Stimulated activated CD8-positive, alpha-beta memory T cell treated with anti-CD3 and anti-CD28 coated beads, Interleukin-2, amount 100 ng/mL, for 48 hours (primary cell): ENCODE data around the gene STK39.
"Not testable (repeated sequence)": the region's sequence is repeated elsewhere in the genome, so short reads cannot be mapped to it uniquely, and the experiment has no call there.

ENCODE experiments used
- DNase-seq, 2 donors: peaks; one replicate each; pipeline ENCODE4 v3.0.0-alpha.2; 2020; ENCODE audit warnings: low read depth in 2 of 2

STK39 gene

GRCh38 chr2:168089200-168089599 lies 158.2 kb downstream of the STK39 start:
- no peak for DNase-seq

GRCh38 chr2:168087401-168087800 lies 160.0 kb downstream of the STK39 start:
- no peak for DNase-seq

GRCh38 chr2:168086851-168087250 lies 160.5 kb downstream of the STK39 start:
- DNase-seq: no peak

GRCh38 chr2:168085801-168086361 lies 161.5 kb downstream of the STK39 start:
- DNase-seq: no peak

- no peak for DNase-seq
These were observed 163.1 kb downstream of the STK39 start for GRCh38 chr2:168084288-168084687.

- not testable (repeated sequence) for DNase-seq
These were observed 165.9 kb downstream of the STK39 start for GRCh38 chr2:168081452-168081851.

- no peak for DNase-seq
These were observed 168.2 kb downstream of the STK39 start for GRCh38 chr2:168079236-168079635.

- no peak for DNase-seq
These were observed 170.7 kb downstream of the STK39 start for GRCh38 chr2:168076731-168077130.

GRCh38 chr2:168075446-168075845 lies 171.9 kb downstream of the STK39 start:
- DNase-seq: no peak

- DNase-seq: no peak
These were observed 174.6 kb downstream of the STK39 start for GRCh38 chr2:168072626-168073303.

GRCh38 chr2:168064011-168064998 lies 183.1 kb downstream of the STK39 start:
- DNase-seq: no peak

- DNase-seq: no peak
These were observed 184.5 kb downstream of the STK39 start for GRCh38 chr2:168062936-168063335.

GRCh38 chr2:168062054-168062453 lies 185.3 kb downstream of the STK39 start:
- no peak for DNase-seq

- DNase-seq: no peak
These were observed 186.2 kb downstream of the STK39 start for GRCh38 chr2:168060986-168061750.

- no peak for DNase-seq
These were observed 187.6 kb downstream of the STK39 start for GRCh38 chr2:168059758-168060157.

GRCh38 chr2:168058675-168059074 lies 188.7 kb downstream of the STK39 start:
- no peak for DNase-seq

- no peak for DNase-seq
These were observed 191.1 kb downstream of the STK39 start for GRCh38 chr2:168056242-168056787.

GRCh38 chr2:168054657-168055056 lies 192.7 kb downstream of the STK39 start:
- no peak for DNase-seq

- no peak for DNase-seq
These were observed 193.7 kb downstream of the STK39 start for GRCh38 chr2:168053676-168054075.

- DNase-seq: no peak
These were observed 194.6 kb downstream of the STK39 start for GRCh38 chr2:168052773-168053172.

- no peak for DNase-seq
These were observed 197.0 kb downstream of the STK39 start for GRCh38 chr2:168050377-168050776.
